K562 (cell line): ENCODE measurements around the gene ETNK2. TPM values are rescaled to one million over a fixed set of nuclear protein-coding genes. Genes with fewer than 3 reads are reported as not detected.

Experiments used
- ATAC-seq: fragments of 200-7000 bp; cut with Tn5 transposase; 3 replicates; pipeline ENCODE4 v1.9.1; 2020; ENCODE audit warnings: moderate library complexity
- BruUV-seq: library from RNA; stranded (reverse); fragments of 400-500 nt; replicated peaks from 2 replicates; lab custom pipeline; 2021; lab: Mats Ljungman, UMichigan
- CTCF ChIA-PET: fragments of 300-600 bp; formaldehyde crosslinking; extraction: SDS; loops from one replicate; lab custom pipeline; 2021; ENCODE audit warnings: low intra/inter-chr PET ratio; lab: Yijun Ruan, JAX
- POLR2A ChIA-PET: fragments of 300-600, 350-650 bp; sonication (Branson Sonifier 250); formaldehyde crosslinking; extraction: SDS; loops from one replicate; lab custom pipeline; 2021; ENCODE audit warnings: antibody characterized with exemption, inconsistent platforms; lab: Yijun Ruan, JAX
- DNase-seq, 4 experiments: peaks; one replicate each; pipeline versions ENCODE4 v3.0.0 to v3.0.0-alpha.2; 2011 to 2018; ENCODE audit warnings: low spot score in 3 of 4, mixed read lengths in 3 of 4; ENCODE audit errors: extremely low read depth in 1 of 4
- FAIRE-seq: peaks from 2 replicates; lab custom pipeline; 2011; peaks lifted over from hg19 to GRCh38; lab: Jason Lieb, UNC
- H2AFZ ChIP-seq: 2 replicates; pipeline ENCODE4 v1.6.0; 2011; ENCODE audit warnings: low read depth, low read length, control low read depth, inconsistent platforms
- H3K27ac ChIP-seq: fragments of 200-600 bp; 3 replicates; pipeline ENCODE4 v1.8.0; 2011; ENCODE audit warnings: low read depth, mild to moderate bottlenecking, control low read depth, inconsistent platforms, low read length, moderate library complexity, mixed read lengths; ENCODE audit errors: extremely low read depth
- H3K27me3 ChIP-seq, 2 experiments: fragments of 300-600 bp in 1 of 2; 2 replicates in 1 of 2; 3 replicates in 1 of 2; pipeline versions ENCODE4 v1.6.0 to v1.8.0; 2011; ENCODE audit warnings: inconsistent platforms in 2 of 2, low read length in 2 of 2, mild to moderate bottlenecking in 1 of 2, mixed read lengths in 1 of 2, moderate library complexity in 1 of 2; ENCODE audit not compliant: control insufficient read depth in 2 of 2, insufficient read depth in 2 of 2
- H3K36me3 ChIP-seq: fragments of 300-600 bp; 3 replicates; pipeline ENCODE4 v1.8.0; 2011; ENCODE audit warnings: mild to moderate bottlenecking, low read length, inconsistent platforms; ENCODE audit not compliant: control insufficient read depth, insufficient read depth
- H3K4me1 ChIP-seq, 2 experiments: fragments of 200-600 bp in 1 of 2; replicated peaks in 1 of 2; 2 replicates in 1 of 2; 3 replicates in 1 of 2; pipeline versions ENCODE4 v1.5.1 to v1.8.0; 2011; ENCODE audit warnings: inconsistent platforms in 2 of 2, low read length in 2 of 2, mild to moderate bottlenecking in 1 of 2, mixed read lengths in 1 of 2, moderate library complexity in 1 of 2; ENCODE audit not compliant: control insufficient read depth in 2 of 2, insufficient read depth in 2 of 2
- H3K4me2 ChIP-seq: 2 replicates; pipeline ENCODE4 v1.6.1; 2011; ENCODE audit warnings: low read length, control low read depth, inconsistent platforms, mixed read lengths; ENCODE audit not compliant: insufficient read depth
- H3K4me3 ChIP-seq: fragments of 200-600 bp; sonication (generic), shearing (Covaris generic); 2 replicates; pipeline ENCODE4 v1.5.1; 2016; ENCODE audit warnings: control low read depth, inconsistent platforms
- H3K79me2 ChIP-seq: fragments of 200-600 bp; 3 replicates; pipeline ENCODE4 v1.8.0; 2011; ENCODE audit warnings: low read length, inconsistent platforms; ENCODE audit not compliant: control insufficient read depth, insufficient read depth
- H3K9ac ChIP-seq, 2 experiments: 2 replicates each; pipeline versions ENCODE4 v1.6.0 to v1.6.1; 2011; ENCODE audit warnings: low read depth in 2 of 2, low read length in 2 of 2, control low read depth in 1 of 2, inconsistent platforms in 1 of 2, mild to moderate bottlenecking in 1 of 2, mixed read lengths in 1 of 2; ENCODE audit not compliant: insufficient read depth in 1 of 2
- H3K9me1 ChIP-seq: one replicate; pipeline ENCODE4 v1.6.0; 2011; ENCODE audit warnings: inconsistent platforms, mild to moderate bottlenecking, low read length, moderate library complexity; ENCODE audit not compliant: control insufficient read depth, insufficient read depth
- H3K9me3 ChIP-seq: replicated peaks from 2 replicates; pipeline ENCODE4 v1.5.1; 2011; ENCODE audit warnings: low read depth, low read length, inconsistent platforms; ENCODE audit not compliant: control insufficient read depth, insufficient read depth
- H4K20me1 ChIP-seq: replicated peaks from 2 replicates; pipeline ENCODE4 v1.6.1; 2011; ENCODE audit warnings: low read length, inconsistent platforms, mixed read lengths; ENCODE audit not compliant: control insufficient read depth, insufficient read depth
- ARID1B ChIP-seq: fragments of 450-650 bp; IDR thresholded peaks from 2 replicates; pipeline ENCODE4 v1.6.1; 2016; ENCODE audit warnings: antibody characterized with exemption, mild to moderate bottlenecking, inconsistent platforms
- ERF ChIP-seq: fragments of 450-650 bp; formaldehyde crosslinking; IDR thresholded peaks from 2 replicates; pipeline ENCODE4 v1.4.0; 2020; ENCODE audit warnings: mild to moderate bottlenecking, mixed read lengths
- EZH2 ChIP-seq: IDR thresholded peaks from 2 replicates; pipeline ENCODE4 v1.6.1; 2012; ENCODE audit warnings: low read depth, mild to moderate bottlenecking, inconsistent platforms, low read length, borderline replicate concordance
- HOXB6 ChIP-seq: fragments of 250-450 bp; sonication (Bioruptor Pico); IDR thresholded peaks from 2 replicates; pipeline ENCODE4 v1.5.1; 2022; ENCODE audit warnings: mild to moderate bottlenecking, borderline replicate concordance
- KHSRP ChIP-seq: fragments of 450-650 bp; IDR thresholded peaks from 2 replicates; pipeline ENCODE4 v1.6.1; 2017
- LCOR ChIP-seq: sonication (generic); formaldehyde crosslinking; IDR thresholded peaks from 2 replicates; pipeline ENCODE4 v1.8.0; 2022; ENCODE audit warnings: mild to moderate bottlenecking, missing genetic modification reagents
- MTF1 ChIP-seq: fragments of 250-450 bp; sonication (Bioruptor Pico); IDR thresholded peaks from 2 replicates; pipeline ENCODE4 v1.9.0; 2021; ENCODE audit warnings: moderate library complexity, mild to moderate bottlenecking, inconsistent platforms, borderline replicate concordance
- SMC3 ChIP-seq: conservative IDR thresholded peaks from 2 replicates; pipeline ENCODE4 v1.6.1; 2011; ENCODE audit warnings: low read depth, low read length, improper control_type of control experiment; ENCODE audit not compliant: insufficient read depth
- TAF9B ChIP-seq: fragments of 450-650 bp; IDR thresholded peaks from 2 replicates; pipeline ENCODE4 v1.6.1; 2018; ENCODE audit warnings: mild to moderate bottlenecking; ENCODE audit not compliant: partially characterized antibody
- U2AF2 ChIP-seq: fragments of 200-400 bp; formaldehyde crosslinking; optimal IDR thresholded peaks from 2 replicates; pipeline ENCODE3; 2017; ENCODE audit warnings: low read depth, mild to moderate bottlenecking, low read length
- ZBTB17 ChIP-seq: fragments of 450-650 bp; formaldehyde crosslinking; IDR thresholded peaks from 2 replicates; pipeline ENCODE4 v1.4.0; 2020; ENCODE audit warnings: mild to moderate bottlenecking
- ZBTB7A ChIP-seq: IDR thresholded peaks from 2 replicates; pipeline ENCODE4 v1.6.1; 2011; ENCODE audit warnings: low read depth, mild to moderate bottlenecking, low read length, moderate library complexity, borderline replicate concordance; ENCODE audit not compliant: control insufficient read depth
- ZNF143 ChIP-seq: sonication (generic); formaldehyde crosslinking; IDR thresholded peaks from 2 replicates; pipeline ENCODE4 v1.9.0; 2022; ENCODE audit warnings: mild to moderate bottlenecking, missing genetic modification reagents
- ZNF175 ChIP-seq: fragments of 200-800 bp; sonication (Bioruptor generic); IDR thresholded peaks from 2 replicates; pipeline ENCODE4 v1.6.1; 2016; ENCODE audit warnings: low read depth, mild to moderate bottlenecking, missing genetic modification characterization, missing compliant biosample characterization
- ZNF551 ChIP-seq: fragments of 250-450 bp; sonication (Bioruptor Pico); IDR thresholded peaks from 2 replicates; pipeline ENCODE4 v1.5.0; 2021; ENCODE audit warnings: mild to moderate bottlenecking, moderate library complexity
- WGBS: fragments of 100-300 bp; shearing (Covaris generic); methylation state at CpG from one replicate; pipeline ENCODE4 v1.1.6; 2016; ENCODE audit warnings: low coverage, mixed read lengths; ENCODE audit not compliant: insufficient coverage; ENCODE audit errors: missing lambda C conversion rate; 5-methylcytosine and 5-hydroxymethylcytosine counted together
- in situ Hi-C: fragments of 300-500 bp; cut with MboI; formaldehyde crosslinking; loops from 4 replicates; pipeline ENCODE4 v1.15.0; 2018; ENCODE audit warnings: inconsistent platforms, mixed read lengths
- intact Hi-C: fragments of 100-400 bp; cut with micrococcal nuclease; formaldehyde crosslinking; loops from 2 replicates; pipeline ENCODE4 v1.14.2; 2022
- polyA plus RNA-seq, 8 experiments: library from polyadenylated mRNA; depleted of rRNA in 4 of 8; stranded (reverse) in 5 of 8; unstranded in 3 of 8; fragments of >200 nt; fragmentation: Nextera tagmentation in 2 of 8; fragmentation: Illumina TruSeq in 1 of 8; extraction: Ambion mirVana in 2 of 8; extraction: Trizol in 1 of 8; gene quantifications; 2 replicates each; pipeline versions ENCODE4 v1.2.1 to v1.2.3, GENCODE V29; 2011 to 2014; ENCODE audit warnings: inconsistent platforms in 1 of 8, missing spikeins in 1 of 8
- total RNA-seq, 7 experiments: library from RNA; depleted of rRNA in 6 of 7; stranded (reverse); fragments of >200 nt in 6 of 7; fragmentation: Illumina TruSeq in 2 of 7; extraction: Trizol in 2 of 7; gene quantifications; 2 replicates each; pipeline versions ENCODE4 v1.2.1 to v1.2.3, GENCODE V29; 2011 to 2021; ENCODE audit warnings: low replicate concordance in 1 of 7
- TF ChIP-seq, protein P1 (sequence below): fragments of 250-450 bp; sonication (Bioruptor Pico); IDR thresholded peaks from 2 replicates; pipeline ENCODE4 v1.9.0; 2021; ENCODE audit warnings: mild to moderate bottlenecking

The ETNK2 gene
- total and polyA plus RNA-seq, 9 of the 15 experiments (the other 6 are each of a cell fraction or from before 2014, with no cell fraction given): 0.03 to 0.38 (median 0.13) TPM; not detected in 4

DNA sequence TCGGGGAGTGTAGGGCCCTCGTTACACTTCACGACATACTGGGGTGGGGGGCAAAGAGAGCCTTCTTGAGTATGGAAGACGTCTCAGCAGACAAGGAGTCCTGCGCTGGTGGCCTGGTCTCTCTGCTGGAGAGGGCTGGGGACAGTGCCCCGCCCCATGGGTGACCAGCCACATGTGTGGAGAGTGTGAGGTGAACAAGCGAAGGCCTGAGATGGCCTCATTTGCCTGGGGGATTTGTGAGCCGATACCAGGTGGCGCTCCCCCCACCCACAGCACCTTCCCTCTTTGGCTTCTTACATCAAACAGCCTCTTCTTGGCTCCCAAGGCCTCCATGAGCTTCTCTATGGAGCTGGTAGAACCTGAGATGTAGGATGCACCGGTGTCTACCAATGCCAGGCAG is 4.0 kb upstream of the ETNK2 start:
- intact Hi-C loops: no loop called here
- Histone ChIP-seq H3K9me3 (no peaks in the 10 kb centered on the region), H3K4me2 (no peak overlapping the region), H3K27ac (no peak overlapping the region), H3K4me1 (peaks cover 0 to 18% of the 10 kb centered on the region in 2 experiments; a peak in 2 of 5 replicates), H3K36me3 (no peaks in the 10 kb centered on the region), H3K4me3 (no peak overlapping the region), H3K27me3 (peaks cover 8 to 65% of the 10 kb centered on the region in 2 experiments; a peak in 4 of 5 replicates), H3K9ac (no peak overlapping the region), H3K79me2 (no peaks in the 10 kb centered on the region), H2AFZ (no peak overlapping the region), H4K20me1 (peaks cover 7% of the 10 kb centered on the region), H3K9me1 (peaks cover 3% of the 10 kb centered on the region)
- TF ChIP-seq ZNF175 (no peak), ZNF143 (CRISPR knock-in tag) (no peak)
- TF ChIP-seq, protein P1, sequence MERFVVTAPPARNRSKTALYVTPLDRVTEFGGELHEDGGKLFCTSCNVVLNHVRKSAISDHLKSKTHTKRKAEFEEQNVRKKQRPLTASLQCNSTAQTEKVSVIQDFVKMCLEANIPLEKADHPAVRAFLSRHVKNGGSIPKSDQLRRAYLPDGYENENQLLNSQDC (CRISPR knock-in tag): no peak
- ATAC-seq: no peak
- ChIA-PET CTCF (no interaction called here), POLR2A (no interaction called here)
- FAIRE-seq: no peak
- DNase-seq: no peak
- in situ Hi-C loops: loop anchor here (5.0 kb wide), 1 partner anchor 206 kb away; no protein-coding TSS in a partner anchor
- WGBS: under 1% methylated on average over 10 of the region's 10 CpGs
- no TSS peak for BruUV-seq

DNA sequence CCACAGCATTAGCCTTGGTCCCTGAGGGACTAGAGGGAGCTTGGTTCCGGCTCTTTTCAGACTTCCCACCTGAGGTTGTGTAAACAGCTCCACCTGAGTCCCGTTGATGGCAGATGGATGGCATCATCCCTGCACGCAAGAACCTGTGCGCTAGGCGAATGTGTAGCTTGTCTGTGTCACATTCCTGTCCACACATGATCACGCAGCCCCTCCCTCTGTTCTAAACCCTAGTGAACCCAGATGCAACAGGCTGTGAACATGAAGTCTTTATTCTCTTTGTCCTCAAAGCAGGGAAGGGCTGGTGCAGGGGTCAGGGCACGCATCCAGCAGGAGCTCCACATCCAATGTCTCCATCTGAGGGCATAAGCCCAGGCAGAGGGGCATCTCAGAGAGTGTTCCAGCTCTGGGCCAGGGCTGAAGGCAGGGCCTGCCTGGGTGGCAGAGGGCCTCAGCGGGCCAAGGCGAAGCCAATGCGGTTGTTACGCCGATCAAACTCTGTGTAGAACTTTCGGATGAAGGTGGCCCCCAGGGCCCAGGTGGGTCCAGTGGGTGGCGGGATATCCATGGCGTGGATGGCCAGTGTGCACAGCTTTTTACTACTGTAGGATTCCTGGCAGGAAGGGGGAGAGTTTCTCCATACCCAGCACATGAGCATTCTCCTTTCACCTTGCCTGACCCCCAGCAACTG is 2.9 kb upstream of the ETNK2 start:
- Histone ChIP-seq H3K27ac (no peak overlapping the region), H3K4me2 (no peak overlapping the region), H3K4me3 (no peak overlapping the region), H3K27me3 (peaks cover 13 to 66% of the 10 kb centered on the region in 2 experiments), H2AFZ (no peak overlapping the region), H4K20me1 (peaks cover 10% of the 10 kb centered on the region; the same call in 1 of the 2 replicates), H3K9me1 (peaks cover 3% of the 10 kb centered on the region), H3K36me3 (no peaks in the 10 kb centered on the region), H3K79me2 (no peaks in the 10 kb centered on the region), H3K4me1 (peaks cover 0 to 21% of the 10 kb centered on the region in 2 experiments; a peak in 2 of 5 replicates), H3K9ac (no peak overlapping the region), H3K9me3 (no peaks in the 10 kb centered on the region)
- ATAC-seq (no peak), FAIRE-seq (no peak), DNase-seq (no peak)
- 9% methylated on average over 15 of the region's 15 CpGs for WGBS
- ChIA-PET CTCF (no interaction called here), POLR2A (interaction anchor here (0.5 kb wide), 3 partner anchors 21 to 42 kb away, joined by 3 to 4 read pairs (median 3); no protein-coding TSS in a partner anchor)
- intact Hi-C loops (no loop called here), in situ Hi-C loops (loop anchor here (5.0 kb wide), 1 partner anchor 208 kb away; no protein-coding TSS in a partner anchor)
- no TSS peak for BruUV-seq
- TF ChIP-seq ARID1B: no peak
- TF ChIP-seq ZBTB17 (CRISPR knock-in tag): no peak
- TF ChIP-seq MTF1: no peak
- TF ChIP-seq EZH2: no peak
- TF ChIP-seq ERF (CRISPR knock-in tag): no peak
- TF ChIP-seq LCOR: no peak
- TF ChIP-seq ZNF551: no peak
- TF ChIP-seq SMC3: no peak
- no peak for TF ChIP-seq TAF9B
- TF ChIP-seq ZBTB7A: no peak
- TF ChIP-seq HOXB6 (CRISPR knock-in tag): no peak
- no peak for TF ChIP-seq KHSRP
- no peak for TF ChIP-seq U2AF2
